NCI-H748 (cell line): ENCODE results near the gene ACER3.
"Not testable (repeated sequence)": the region's sequence is repeated elsewhere in the genome, so short reads cannot be mapped to it uniquely, and the experiment has no call there.

Experiments
- DNase-seq: peaks from one replicate; lab custom pipeline; 2025; ENCODE audit not compliant: unreplicated experiment; lab: John Stamatoyannopoulos, UW

Gene ACER3

GRCh38 chr11:77055913-77056312 is 195.2 kb downstream of the ACER3 start:
- no peak for DNase-seq

- no peak for DNase-seq
These were observed 196.2 kb downstream of the ACER3 start for GRCh38 chr11:77056814-77057402.

- DNase-seq: no peak
These were observed 197.3 kb downstream of the ACER3 start for GRCh38 chr11:77057938-77058474.

- no peak for DNase-seq
These were observed 198.2 kb downstream of the ACER3 start for GRCh38 chr11:77058900-77059299.

GRCh38 chr11:77059806-77060205 is 199.1 kb downstream of the ACER3 start:
- no peak for DNase-seq

- no peak for DNase-seq
These were observed 199.5 kb downstream of the ACER3 start for GRCh38 chr11:77060234-77060633.

- DNase-seq: not testable (repeated sequence)
These were observed 200.5 kb downstream of the ACER3 start for GRCh38 chr11:77061258-77061657.

- no peak for DNase-seq
These were observed 202.2 kb downstream of the ACER3 start for GRCh38 chr11:77062924-77063323.

- DNase-seq: no peak
These were observed 202.7 kb downstream of the ACER3 start for GRCh38 chr11:77063407-77063806.

GRCh38 chr11:77063861-77064260 is 203.1 kb downstream of the ACER3 start:
- no peak for DNase-seq

GRCh38 chr11:77064648-77065217 is 204.0 kb downstream of the ACER3 start:
- DNase-seq: no peak

GRCh38 chr11:77065878-77066228 is 205.1 kb downstream of the ACER3 start:
- no peak for DNase-seq

- peak; percentile 86 for DNase-seq
These were observed 205.7 kb downstream of the ACER3 start, which contains the start of gene CAPN5 for GRCh38 chr11:77066229-77067042. Gene CAPN5, plus strand, starts transcription at chr11:77066971. Its CDS starts 17,916 bp downstream, at chr11:77084887.

GRCh38 chr11:77067861-77068443 is 207.2 kb downstream of the ACER3 start:
- DNase-seq: no peak

- DNase-seq: no peak
These were observed 208.0 kb downstream of the ACER3 start for GRCh38 chr11:77068457-77069335.

GRCh38 chr11:77069336-77069968 is 208.7 kb downstream of the ACER3 start:
- DNase-seq: no peak

GRCh38 chr11:77069969-77070582 is 209.4 kb downstream of the ACER3 start:
- no peak for DNase-seq

- DNase-seq: no peak
These were observed 210.4 kb downstream of the ACER3 start for GRCh38 chr11:77071077-77071476.

GRCh38 chr11:77071671-77072605 is 211.2 kb downstream of the ACER3 start:
- DNase-seq: no peak
